Myocyte (in vitro differentiated cells): ENCODE data around the gene CASP14. TPM values are rescaled to one million over a fixed set of nuclear protein-coding genes. Genes with fewer than 3 reads are reported as not detected.
A peak's percentile ranks its signal among the peaks of the same experiment; 100 is the strongest.
"Not testable (repeated sequence)": the region's sequence is repeated elsewhere in the genome, so short reads cannot be mapped to it uniquely, and the experiment has no call there.

ENCODE experiments used
- DNase-seq: peaks from one replicate; pipeline ENCODE4 v3.0.0-alpha.2; 2012; ENCODE audit warnings: low read depth
- total RNA-seq: library from RNA; depleted of rRNA; stranded (reverse); fragments of >200 nt; gene quantifications from 2 replicates; pipeline ENCODE4 v1.2.3, GENCODE V29; 2014

The CASP14 gene
- total RNA-seq, 1 donor from 2014 or later = not detected

DNA sequence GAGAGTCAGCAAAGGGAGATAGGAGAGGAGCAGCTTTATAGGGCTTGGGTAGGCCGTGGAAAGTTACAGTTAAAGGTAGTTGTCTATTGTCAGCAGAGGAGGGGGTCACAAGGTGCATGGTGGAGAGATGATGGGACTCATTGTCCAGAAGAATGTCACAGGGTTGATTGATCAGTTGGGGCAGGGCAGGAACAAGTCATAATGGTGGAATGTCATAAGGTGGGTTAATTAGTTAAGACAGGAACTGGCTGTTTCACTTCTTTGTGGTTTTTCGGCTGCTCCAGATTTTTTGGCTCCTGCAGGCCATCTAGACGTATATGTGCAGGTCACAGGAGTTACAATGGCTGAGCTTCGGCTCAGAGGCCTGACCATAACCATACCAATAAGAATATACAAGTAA is 21.1 kb downstream of the CASP14 start:
- not testable (repeated sequence) for DNase-seq

DNA sequence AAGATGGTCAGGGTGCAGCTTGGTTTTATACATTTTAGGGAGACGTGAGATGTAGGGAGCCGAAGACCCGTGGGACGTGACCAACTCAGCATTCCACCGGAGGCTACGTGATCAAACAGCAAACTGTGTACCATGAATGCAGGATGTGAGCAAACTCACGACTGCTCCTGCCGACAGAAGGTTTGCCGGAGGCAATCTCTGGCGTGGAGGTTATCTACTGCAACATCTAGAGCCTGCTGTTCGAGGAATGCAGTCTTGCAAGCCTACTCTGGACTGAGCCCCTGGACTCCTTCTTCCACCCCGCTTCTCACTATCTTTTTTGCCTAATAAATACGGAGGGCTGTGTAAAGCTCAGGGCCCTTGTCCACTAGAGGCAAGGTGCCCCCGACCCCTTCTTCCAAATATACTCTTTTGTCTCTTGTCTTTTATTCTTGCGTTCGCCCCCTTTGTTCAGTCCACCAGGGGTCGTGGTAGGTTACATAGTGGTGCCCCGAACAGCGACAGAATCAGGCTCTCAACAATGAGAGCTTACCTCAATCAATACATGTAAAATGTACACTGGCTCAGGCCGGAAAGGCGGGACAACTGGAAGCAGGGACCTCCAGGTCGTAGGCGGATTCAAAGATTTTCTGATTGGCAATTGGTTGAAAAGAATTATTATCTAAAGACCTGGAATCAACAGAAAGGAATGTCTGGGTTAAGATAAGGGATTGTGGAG is 23.8 kb downstream of the CASP14 start:
- DNase-seq = no peak

DNA sequence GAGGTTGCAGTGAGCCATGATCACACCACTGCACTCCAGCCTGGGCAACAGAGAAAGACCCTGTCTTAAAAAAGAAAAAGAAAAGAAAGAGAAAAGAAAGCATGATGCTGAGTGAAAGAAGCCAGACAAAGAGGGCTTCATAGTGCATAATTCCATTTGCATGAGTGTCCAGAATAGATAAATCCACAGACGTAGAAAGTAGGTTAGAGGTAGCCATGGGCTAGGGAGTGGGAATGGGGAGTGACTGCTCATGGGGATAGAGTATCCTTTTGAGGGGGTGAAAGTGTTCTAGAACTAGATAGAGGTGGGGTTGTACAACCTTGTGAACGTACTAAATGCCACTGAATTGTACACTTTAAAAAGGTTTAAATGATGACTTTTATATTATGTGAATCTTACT is 25.1 kb downstream of the CASP14 start:
- DNase-seq = no peak

GRCh38 chr19:15075806-15076205 is 26.5 kb downstream of the CASP14 start:
- DNase-seq = no peak

DNA sequence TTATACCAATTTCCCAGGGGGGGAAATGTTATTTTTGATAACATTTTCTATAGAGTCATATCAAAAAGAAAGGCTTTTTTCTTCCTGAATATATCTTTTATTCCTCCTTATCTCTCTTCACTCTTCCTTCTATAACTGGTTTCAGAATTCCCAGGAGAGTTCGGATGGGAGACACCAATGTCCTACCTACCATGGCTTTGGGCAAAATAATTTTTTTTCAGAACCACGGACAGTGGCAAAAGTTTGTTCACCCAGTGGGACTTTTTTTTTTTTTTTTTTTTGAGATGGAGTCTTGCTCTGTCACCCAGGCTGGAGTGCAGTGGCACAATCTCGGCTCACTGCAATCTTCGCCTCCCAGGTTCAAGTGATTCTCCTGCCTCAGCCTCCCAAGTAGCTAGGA is 30.7 kb downstream of the CASP14 start:
- DNase-seq = peak; percentile 7

GRCh38 chr19:15081911-15082310 is 32.6 kb downstream of the CASP14 start, which contains the start of gene OR1I1:
Gene OR1I1, plus strand, starts transcription at chr19:15082211. Its CDS starts 4,855 bp downstream, at chr19:15087066.
- no peak for DNase-seq

GRCh38 chr19:15087182-15087581 is 37.9 kb downstream of the CASP14 start:
- no peak for DNase-seq

GRCh38 chr19:15091918-15092753 is 42.9 kb downstream of the CASP14 start:
- DNase-seq = peak; percentile 77

DNA sequence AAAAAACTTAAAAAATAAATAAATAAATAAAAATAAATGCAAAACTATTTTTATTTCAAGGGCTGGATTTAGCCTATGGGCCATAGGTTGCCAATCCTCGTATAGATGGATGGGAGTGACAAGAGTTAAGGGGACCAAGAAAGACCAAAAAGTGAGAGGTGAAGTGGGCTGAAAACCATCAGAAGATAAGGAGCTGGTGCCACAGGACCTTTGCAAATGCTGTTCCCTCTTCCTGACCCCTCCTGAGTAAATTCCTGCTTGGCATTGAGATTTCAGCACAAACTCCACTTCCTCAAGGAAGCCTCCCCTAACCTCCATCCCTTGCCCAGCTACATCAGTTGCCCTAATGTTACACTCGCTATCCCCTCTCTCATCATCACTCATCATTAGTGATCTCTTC is 43.7 kb downstream of the CASP14 start:
- no peak for DNase-seq

DNA sequence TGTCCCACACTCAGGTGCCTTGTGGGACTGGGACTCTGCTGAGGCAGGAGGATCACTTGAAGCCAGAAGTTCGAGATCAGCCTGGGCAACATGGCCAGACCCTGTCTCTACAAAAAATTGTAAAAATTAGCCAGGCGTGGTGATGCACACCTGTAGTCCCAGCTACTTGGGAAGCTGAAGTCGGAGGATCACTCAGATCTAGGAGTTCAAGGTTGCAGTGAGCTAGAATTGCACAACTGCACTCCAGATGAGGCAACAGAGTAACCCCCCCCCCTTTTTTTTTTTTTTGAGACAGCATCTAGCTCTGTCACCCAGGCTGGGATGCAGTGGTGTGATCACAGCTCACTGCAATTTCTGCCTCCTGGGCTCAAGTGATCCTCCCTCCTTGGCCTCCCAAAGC is 46.9 kb downstream of the CASP14 start:
- no peak for DNase-seq

DNA sequence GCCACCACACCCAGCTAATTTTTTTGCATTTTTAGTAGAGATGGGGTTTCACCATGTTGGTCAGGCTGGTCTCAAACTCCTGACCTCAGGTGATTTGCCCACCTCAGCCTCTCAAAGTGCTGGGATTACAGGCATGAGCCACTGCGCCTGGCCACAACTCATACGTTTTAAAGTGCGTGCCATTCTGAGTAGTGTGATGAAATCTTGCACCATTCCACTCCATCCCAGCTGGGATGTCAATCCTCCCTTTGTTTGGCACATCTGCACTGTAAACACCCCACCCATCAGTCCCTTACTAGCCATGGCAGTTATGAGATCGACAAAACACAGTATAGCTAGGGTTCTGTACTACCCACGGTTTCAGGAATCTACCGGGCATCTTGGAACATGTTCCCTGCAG is 48.7 kb downstream of the CASP14 start:
- not testable (repeated sequence) for DNase-seq

DNA sequence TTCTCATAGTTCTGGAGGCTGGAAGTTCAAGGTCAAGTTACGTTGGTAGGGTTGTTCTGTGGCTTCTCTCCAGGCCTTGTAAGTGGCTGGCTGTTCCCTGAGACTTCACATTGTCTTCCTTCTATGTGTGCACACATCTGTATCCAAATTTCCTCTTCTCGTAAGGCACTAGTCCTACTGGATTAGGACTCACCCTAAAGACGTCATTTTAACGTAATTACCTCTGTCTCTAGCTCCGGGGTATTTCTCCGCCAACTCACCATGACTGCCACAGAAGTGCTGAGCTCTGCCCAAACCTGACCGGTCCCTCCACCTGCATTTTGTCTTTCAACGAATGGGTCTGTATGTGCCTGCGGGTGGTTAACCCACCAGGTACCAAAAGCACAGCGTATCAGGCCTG is 49.2 kb downstream of the CASP14 start:
- no peak for DNase-seq

- DNase-seq = no peak
These were observed 49.8 kb downstream of the CASP14 start for GRCh38 chr19:15099017-15099582.

DNA sequence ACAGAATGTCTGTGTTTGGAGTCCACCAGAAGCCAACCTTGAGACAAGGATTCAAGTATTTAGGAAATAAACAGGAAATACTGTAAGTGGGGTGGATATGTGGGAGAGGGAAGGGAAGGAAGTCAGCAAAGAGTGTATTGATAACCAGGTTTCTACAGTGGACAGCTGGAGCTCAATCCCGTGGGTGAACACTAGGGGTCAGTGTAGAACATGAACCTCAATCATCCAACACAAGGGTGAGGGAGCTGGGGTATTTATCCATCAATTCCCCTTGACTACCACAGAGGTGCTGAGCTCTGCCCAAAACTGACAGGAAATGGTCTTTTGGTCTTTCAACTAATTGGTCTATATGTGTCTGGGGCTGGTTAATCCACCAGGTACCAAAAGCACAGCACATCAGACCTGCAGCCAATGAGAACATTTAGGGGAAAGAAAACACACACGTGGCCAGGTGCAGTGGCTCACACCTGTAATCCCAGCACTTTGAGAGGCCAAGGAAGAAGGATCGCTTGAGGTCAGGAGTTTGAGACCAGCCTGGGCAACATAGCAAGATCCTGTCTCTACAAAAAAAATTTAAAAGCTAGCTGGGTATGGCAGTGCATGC is 52.3 kb downstream of the CASP14 start:
- peak; percentile 46 for DNase-seq

- no peak for DNase-seq
These were observed 54.7 kb downstream of the CASP14 start for GRCh38 chr19:15104003-15104402.

GRCh38 chr19:15104411-15104810 is 55.1 kb downstream of the CASP14 start:
- DNase-seq = no peak

- no peak for DNase-seq
These were observed 55.8 kb downstream of the CASP14 start for GRCh38 chr19:15105044-15105443.

GRCh38 chr19:15107061-15108010 is 58.1 kb downstream of the CASP14 start, which contains the start of gene SYDE1:
Gene SYDE1, plus strand, starts transcription at chr19:15107401. Its CDS starts 33 bp downstream, at chr19:15107434.
- DNase-seq = peak; percentile 74
